ENCODE results near the gene FGF21.
A peak's percentile ranks its signal among the peaks of the same experiment; 100 is the strongest.
"Not testable (repeated sequence)": the region's sequence is repeated elsewhere in the genome, so short reads cannot be mapped to it uniquely, and the experiment has no call there.

FGF21 gene

DNA sequence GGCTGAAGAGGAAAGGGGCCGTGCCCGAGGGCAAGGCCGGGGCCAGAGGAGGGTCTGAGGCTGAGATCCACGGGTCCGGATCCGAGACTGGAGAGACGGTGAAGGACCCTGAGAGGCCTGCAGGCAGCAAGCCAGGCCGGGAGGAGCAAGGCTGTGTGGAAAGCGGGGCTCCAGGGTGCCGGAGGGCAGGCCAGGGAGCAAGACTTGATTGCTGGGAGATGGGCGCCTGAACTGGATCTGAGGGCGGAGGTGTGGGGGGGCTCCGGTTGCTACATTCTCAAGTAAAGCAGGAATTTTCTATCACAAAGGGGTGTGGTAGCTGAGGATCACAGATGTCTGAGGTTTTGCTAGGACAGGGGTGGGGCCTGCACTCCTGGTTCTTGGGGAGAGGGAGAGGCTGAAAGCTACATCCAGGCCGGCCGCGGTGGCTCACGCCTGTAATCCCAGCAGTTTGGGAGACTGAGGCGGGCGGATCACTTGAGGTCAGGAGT lies 39.6 kb upstream of the FGF21 start:
- TF ChIP-seq, protein P1, sequence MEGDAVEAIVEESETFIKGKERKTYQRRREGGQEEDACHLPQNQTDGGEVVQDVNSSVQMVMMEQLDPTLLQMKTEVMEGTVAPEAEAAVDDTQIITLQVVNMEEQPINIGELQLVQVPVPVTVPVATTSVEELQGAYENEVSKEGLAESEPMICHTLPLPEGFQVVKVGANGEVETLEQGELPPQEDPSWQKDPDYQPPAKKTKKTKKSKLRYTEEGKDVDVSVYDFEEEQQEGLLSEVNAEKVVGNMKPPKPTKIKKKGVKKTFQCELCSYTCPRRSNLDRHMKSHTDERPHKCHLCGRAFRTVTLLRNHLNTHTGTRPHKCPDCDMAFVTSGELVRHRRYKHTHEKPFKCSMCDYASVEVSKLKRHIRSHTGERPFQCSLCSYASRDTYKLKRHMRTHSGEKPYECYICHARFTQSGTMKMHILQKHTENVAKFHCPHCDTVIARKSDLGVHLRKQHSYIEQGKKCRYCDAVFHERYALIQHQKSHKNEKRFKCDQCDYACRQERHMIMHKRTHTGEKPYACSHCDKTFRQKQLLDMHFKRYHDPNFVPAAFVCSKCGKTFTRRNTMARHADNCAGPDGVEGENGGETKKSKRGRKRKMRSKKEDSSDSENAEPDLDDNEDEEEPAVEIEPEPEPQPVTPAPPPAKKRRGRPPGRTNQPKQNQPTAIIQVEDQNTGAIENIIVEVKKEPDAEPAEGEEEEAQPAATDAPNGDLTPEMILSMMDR (IDR thresholded peaks at IDR 0.05; ENCODE audit: low read depth, low read length): no peak
- H3K4me3 ChIP-seq (ENCODE audit: low read depth, low read length): no peak overlapping the region

DNA sequence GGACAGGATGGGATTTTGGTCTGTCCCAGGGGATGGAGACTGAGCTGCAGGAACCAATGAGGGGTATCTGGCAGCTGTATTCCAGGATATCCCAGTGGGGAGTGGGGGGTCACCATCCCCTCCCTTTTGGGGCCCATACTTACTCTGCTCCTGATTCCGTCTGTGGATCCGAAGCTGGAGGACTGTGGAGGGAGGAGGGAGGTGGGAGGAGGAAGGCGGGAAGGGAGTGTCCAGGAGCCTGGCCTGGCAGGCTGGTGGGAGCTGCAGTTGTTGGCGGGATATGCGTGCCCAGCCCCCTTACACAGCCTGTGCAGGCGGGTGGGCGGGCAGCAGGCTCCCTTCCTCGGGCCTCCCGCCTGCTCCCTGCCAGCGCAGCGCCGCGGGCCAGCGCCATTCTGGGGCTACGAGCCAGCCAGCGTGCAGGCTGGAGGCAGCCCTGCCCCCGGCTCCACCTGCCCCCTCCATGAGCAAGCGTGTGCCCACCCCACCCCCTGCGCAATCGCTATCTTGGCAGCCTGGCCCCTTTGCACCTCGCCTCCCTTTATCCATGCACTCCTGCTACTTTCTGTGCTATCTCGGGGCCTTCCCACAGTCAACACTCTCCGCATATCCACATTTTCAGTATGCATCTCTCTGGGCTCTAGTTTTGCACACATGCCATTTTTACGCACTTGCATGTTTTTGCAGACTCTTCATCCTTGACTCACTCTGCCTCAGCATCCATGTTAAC lies 38.6 kb upstream of the FGF21 start:
- TF ChIP-seq, protein P1 (IDR thresholded peaks at IDR 0.05; ENCODE audit: low read depth, low read length): no peak
- H3K4me3 ChIP-seq (ENCODE audit: low read depth, low read length): peak overlapping the region; percentile 29

DNA sequence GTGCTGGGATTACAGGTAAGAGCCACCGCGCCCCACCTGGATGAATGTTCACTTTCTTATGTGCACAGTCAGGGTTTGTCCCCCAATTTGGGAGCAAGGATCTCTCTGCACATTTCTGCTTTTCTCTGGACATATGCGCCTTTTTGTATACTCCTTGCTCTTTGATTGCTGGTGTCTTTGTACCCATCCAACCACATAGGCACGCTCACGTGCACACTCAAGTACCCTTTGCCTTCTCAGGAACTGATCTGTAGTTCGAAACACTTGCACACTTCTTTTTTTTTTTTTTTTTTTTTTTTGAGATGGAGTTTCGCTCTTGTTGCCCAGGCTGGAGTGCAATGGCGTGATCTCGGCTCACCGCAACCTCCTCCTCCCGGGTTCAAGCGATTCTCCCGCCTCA lies 37.2 kb upstream of the FGF21 start:
- H3K4me3 ChIP-seq (ENCODE audit: low read depth, low read length): not testable (repeated sequence)

DNA sequence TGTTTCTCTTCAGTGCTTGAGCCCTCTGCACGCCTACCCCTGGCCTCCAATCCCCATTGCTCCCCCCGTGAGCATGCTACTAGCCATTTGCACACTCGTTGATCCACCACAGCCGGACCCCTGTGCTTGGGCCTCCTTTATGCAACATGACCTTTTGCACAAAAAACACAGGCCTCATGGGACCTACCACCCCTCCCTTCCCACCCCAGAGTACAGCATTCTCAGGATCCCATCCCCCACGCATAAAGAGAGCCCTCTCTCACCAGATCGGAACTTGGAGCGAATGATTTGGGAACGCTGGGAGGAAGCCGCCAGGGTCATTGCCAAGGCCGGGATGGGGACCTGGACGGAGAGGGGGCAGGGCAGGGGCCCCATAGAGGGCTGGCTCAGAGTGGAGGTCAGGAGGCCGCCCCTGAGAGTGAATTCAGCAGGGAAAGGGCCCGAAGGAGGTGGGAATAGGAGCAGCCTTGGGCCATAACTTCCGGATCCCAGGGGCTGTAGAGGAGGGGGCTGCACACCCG lies 36.6 kb upstream of the FGF21 start:
- TF ChIP-seq, protein P1 (IDR thresholded peaks at IDR 0.05; ENCODE audit: low read depth, low read length): no peak
- no peak overlapping the region for H3K4me3 ChIP-seq (ENCODE audit: low read depth, low read length)

DNA sequence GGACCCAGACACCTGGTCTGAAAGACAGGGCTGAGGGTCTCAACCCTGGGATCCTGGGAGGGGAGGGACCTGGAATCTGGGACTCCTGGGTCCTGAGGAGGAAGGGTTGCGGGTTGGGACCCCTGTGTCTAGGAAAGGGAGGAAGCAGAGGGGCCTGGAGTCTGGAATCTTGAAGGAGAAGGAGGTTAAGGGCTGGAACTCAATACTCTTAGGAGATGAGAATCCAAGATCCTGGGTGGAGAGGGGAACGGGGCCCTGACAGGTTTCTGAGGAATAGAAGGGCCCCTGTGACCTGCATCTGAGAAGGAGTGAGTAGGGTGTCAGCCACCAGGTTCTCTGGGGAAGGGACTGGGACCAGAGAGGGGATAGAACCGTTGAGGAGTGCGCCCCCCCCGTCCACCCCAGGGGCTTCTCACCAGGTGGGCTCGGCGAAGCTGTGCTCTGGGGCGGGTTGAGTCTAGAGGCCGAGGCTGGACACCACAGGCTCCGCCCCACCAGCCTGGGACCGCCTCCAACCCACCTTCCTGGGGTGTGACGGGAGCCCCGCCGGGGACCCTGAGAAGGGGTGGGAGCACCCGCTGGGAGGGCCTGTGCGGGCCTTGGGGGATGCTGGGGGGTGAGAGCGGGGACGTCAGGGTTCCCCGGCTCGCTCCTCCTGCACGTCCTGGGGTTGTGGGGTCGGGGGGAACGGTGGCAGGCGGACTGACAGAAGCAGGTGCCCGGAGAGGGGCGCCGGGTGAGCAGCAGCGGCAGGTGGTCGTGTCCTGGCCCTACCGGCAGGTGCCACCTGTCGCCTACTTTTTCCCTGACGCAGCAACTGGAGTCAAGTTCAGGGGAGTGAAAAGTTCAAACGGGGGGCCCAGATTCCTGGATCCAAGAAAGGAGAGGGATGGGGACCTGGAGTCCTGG lies 35.8 kb upstream of the FGF21 start, which contains the start of gene MAMSTR:
MAMSTR (minus strand) TSS at position 463 of the 909 bp plus-strand sequence. CDS start 694 bp downstream, outside the sequence.
- TF ChIP-seq, protein P1 (IDR thresholded peaks at IDR 0.05; ENCODE audit: low read depth, low read length): no peak
- peak within 1 kb of the TSS; percentile 70 for H3K4me3 ChIP-seq (ENCODE audit: low read depth, low read length)

DNA sequence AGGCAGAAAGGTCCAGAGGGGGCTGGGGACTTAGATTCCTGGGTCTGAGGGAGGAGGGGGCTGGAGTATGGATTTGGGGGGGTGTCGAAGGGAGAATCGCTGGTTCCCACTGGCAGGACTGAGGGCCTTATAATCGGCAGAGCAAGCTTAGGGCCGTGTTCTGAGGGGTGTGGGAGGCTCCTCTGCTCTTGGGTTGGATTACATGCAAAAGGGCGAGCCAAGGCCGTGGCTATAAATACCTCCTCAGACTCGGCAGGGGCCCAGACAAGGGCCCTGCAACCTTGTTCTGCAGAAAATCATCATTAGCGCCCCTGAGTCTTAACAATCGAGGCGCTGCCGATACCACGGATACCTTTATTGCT lies 35.1 kb upstream of the FGF21 start:
- H3K4me3 ChIP-seq (ENCODE audit: low read depth, low read length): peak overlapping the region; percentile 70
- TF ChIP-seq, protein P1 (IDR thresholded peaks at IDR 0.05; ENCODE audit: low read depth, low read length): no peak

DNA sequence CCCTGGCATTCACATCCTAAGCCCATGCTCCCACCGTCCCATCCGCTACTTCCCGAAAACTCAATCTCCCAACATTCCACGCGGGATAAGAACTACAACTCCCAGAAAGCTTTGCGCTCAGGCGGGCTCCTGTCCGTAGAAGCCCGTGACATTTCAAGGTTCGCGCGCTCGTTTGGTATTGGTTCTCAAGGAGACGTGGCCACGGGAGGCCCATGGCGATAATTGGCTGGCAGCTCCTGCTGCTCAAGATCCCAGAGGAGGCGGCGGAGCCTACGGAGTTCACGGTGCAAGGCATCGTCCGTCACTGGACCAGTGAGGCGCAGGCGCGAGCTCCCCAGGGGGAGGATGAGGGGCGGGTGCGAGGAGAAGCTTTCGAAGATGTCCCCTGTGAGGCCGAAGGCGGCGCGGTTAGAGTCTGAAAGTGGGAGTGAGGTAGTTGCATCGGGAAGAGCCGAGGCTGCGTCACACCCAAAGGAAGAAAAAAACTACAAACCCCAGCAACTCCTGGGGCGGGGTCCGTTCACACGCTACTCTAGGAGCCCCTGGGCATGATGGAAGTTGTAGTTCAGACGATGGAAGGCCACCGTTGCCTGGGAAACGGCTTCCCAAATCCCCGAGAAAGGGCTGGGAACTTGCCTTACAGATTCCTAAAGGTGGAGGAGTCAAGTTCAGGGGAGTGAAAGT lies 34.6 kb upstream of the FGF21 start:
- TF ChIP-seq, protein P1 (IDR thresholded peaks at IDR 0.05; ENCODE audit: low read depth, low read length): no peak
- H3K4me3 ChIP-seq (ENCODE audit: low read depth, low read length): peak overlapping the region; percentile 70

All from WI38 (cell line).